Caco-2 (cell line): ENCODE data around the gene PDZD8. TPM values are rescaled to one million over a fixed set of nuclear protein-coding genes. Genes with fewer than 3 reads are reported as not detected.
"Not testable (repeated sequence)": the region's sequence is repeated elsewhere in the genome, so short reads cannot be mapped to it uniquely, and the experiment has no call there.

Source experiments
- BruUV-seq: library from RNA; stranded (reverse); fragments of 400-500 nt; replicated peaks from 2 replicates; lab custom pipeline; 2021; lab: Mats Ljungman, UMichigan
- CTCF ChIA-PET: fragments of 300-600 bp; sonication (Branson Sonifier 250); formaldehyde crosslinking; loops from one replicate; lab custom pipeline; 2022; ENCODE audit warnings: antibody characterized with exemption; lab: Charles Lee
- POLR2A ChIA-PET: fragments of 300-600 bp; sonication (Branson Sonifier 250); formaldehyde crosslinking; loops from one replicate; lab custom pipeline; 2022; ENCODE audit warnings: antibody characterized with exemption; lab: Charles Lee
- DNase-seq, 2 experiments: peaks; one replicate each; pipeline versions ENCODE4 v3.0.0 to v3.0.0-alpha.2; 2020 to 2022
- H3K27me3 ChIP-seq: replicated peaks from 2 replicates; pipeline ENCODE4 v1.6.0; 2011; ENCODE audit warnings: low read length; ENCODE audit not compliant: control insufficient read depth, insufficient read depth
- H3K36me3 ChIP-seq: 2 replicates; pipeline ENCODE4 v1.5.1; 2011; ENCODE audit warnings: low read length; ENCODE audit not compliant: control insufficient read depth, insufficient read depth
- H3K4me1 ChIP-seq: fragments of 250-450 bp; sonication (Bioruptor Pico); 2 replicates; pipeline ENCODE4 v1.5.1; 2020; ENCODE audit warnings: mild to moderate bottlenecking
- H3K4me3 ChIP-seq: 2 replicates; pipeline ENCODE4 v1.5.1; 2011; ENCODE audit warnings: low read depth, mild to moderate bottlenecking, control low read depth, low read length
- H3K9me3 ChIP-seq: fragments of 250-450 bp; sonication (Bioruptor Pico); 2 replicates; pipeline ENCODE4 v1.5.1; 2020; ENCODE audit warnings: mild to moderate bottlenecking, moderate library complexity
- H3K27ac Mint-ChIP-seq: one replicate; pipeline ENCODE4 v1.8.0; 2022; ENCODE audit warnings: mixed read lengths; ENCODE audit not compliant: unreplicated experiment
- H3K27me3 Mint-ChIP-seq: one replicate; pipeline ENCODE4 v1.8.0; 2022; ENCODE audit warnings: mixed read lengths; ENCODE audit not compliant: insufficient read depth, unreplicated experiment
- H3K36me3 Mint-ChIP-seq: one replicate; pipeline ENCODE4 v1.8.0; 2022; ENCODE audit warnings: mild to moderate bottlenecking, mixed read lengths; ENCODE audit not compliant: insufficient read depth, unreplicated experiment
- H3K4me1 Mint-ChIP-seq: one replicate; pipeline ENCODE4 v1.8.0; 2022; ENCODE audit warnings: low read depth, mixed read lengths; ENCODE audit not compliant: unreplicated experiment
- H3K4me3 Mint-ChIP-seq: one replicate; pipeline ENCODE4 v1.8.0; 2022; ENCODE audit warnings: mild to moderate bottlenecking, moderate library complexity, mixed read lengths; ENCODE audit not compliant: unreplicated experiment
- H3K9me3 Mint-ChIP-seq: one replicate; pipeline ENCODE4 v1.8.0; 2022; ENCODE audit warnings: mixed read lengths; ENCODE audit not compliant: unreplicated experiment
- CTCF ChIP-seq, 2 experiments: fragments of 200-600 bp in 1 of 2; IDR thresholded peaks; 1 replicate in 1 of 2; 2 replicates in 1 of 2; pipeline versions ENCODE4 v1.5.1 to v1.8.0; 2011 to 2022; ENCODE audit warnings: antibody characterized with exemption in 1 of 2, control low read depth in 1 of 2, inconsistent platforms in 1 of 2, low read depth in 1 of 2, low read length in 1 of 2, mild to moderate bottlenecking in 1 of 2, moderate library complexity in 1 of 2; ENCODE audit not compliant: insufficient read depth in 1 of 2, severe bottlenecking in 1 of 2, unreplicated experiment in 1 of 2
- intact Hi-C: fragments of 100-400 bp; cut with micrococcal nuclease; formaldehyde crosslinking; loops from one replicate; pipeline ENCODE4 v1.10.0; 2022; ENCODE audit not compliant: unreplicated experiment
- total RNA-seq: library from RNA; stranded (reverse); gene quantifications from 2 replicates; pipeline ENCODE4 v1.2.3, GENCODE V29; 2022

The PDZD8 gene
- total RNA-seq, 1 experiment from 2014 or later = 49.4 TPM

GRCh38 chr10:117306674-117307073 lies 68.6 kb downstream of the PDZD8 start:
- Histone ChIP-seq H3K27me3 (no peaks in the 10 kb centered on the region), H3K9me3 (0 out of 2 replicates have a peak, but pooled peaks cover 3% of the 10 kb centered on the region), H3K36me3 (peaks cover 1% of the 10 kb centered on the region; the same call in 1 of the 2 replicates), H3K4me3 (no peak overlapping the region), H3K4me1 (no peaks in the 10 kb centered on the region)
- no peaks in the 10 kb centered on the region for H3K9me3 Mint-ChIP-seq
- H3K27ac Mint-ChIP-seq = no peak overlapping the region
- peaks cover 21% of the 10 kb centered on the region for H3K4me1 Mint-ChIP-seq
- no peak for TF ChIP-seq CTCF (IDR thresholded peaks at IDR 0.05; ENCODE audit: insufficient read depth in 1 of 2, low read depth in 1 of 2, low read length in 1 of 2, severe bottlenecking in 1 of 2, unreplicated experiment in 1 of 2)
- intact Hi-C loops = no loop called here
- H3K4me3 Mint-ChIP-seq = no peak overlapping the region
- no peaks in the 10 kb centered on the region for H3K27me3 Mint-ChIP-seq
- ChIA-PET CTCF (no interaction called here), POLR2A (no interaction called here)
- BruUV-seq = no TSS peak
- peaks cover 30% of the 10 kb centered on the region for H3K36me3 Mint-ChIP-seq
- DNase-seq = no peak

- POLR2A ChIA-PET, CTCF ChIA-PET, H3K4me1 Mint-ChIP-seq, H3K4me3 Mint-ChIP-seq, H3K36me3 ChIP-seq, H3K9me3 Mint-ChIP-seq, H3K27me3 Mint-ChIP-seq, H3K4me1 ChIP-seq, intact Hi-C loops, H3K27me3 ChIP-seq, H3K9me3 ChIP-seq, H3K4me3 ChIP-seq, H3K27ac Mint-ChIP-seq, DNase-seq, BruUV-seq: not testable (repeated sequence)
- peaks cover 36% of the 10 kb centered on the region for H3K36me3 Mint-ChIP-seq
Measured at GRCh38 chr10:117303451-117303850, 71.8 kb downstream of the PDZD8 start.

GRCh38 chr10:117300671-117301070 lies 74.6 kb downstream of the PDZD8 start:
- H3K27me3 Mint-ChIP-seq = no peaks in the 10 kb centered on the region
- no peaks in the 10 kb centered on the region for H3K4me1 Mint-ChIP-seq
- no peaks in the 10 kb centered on the region for H3K9me3 Mint-ChIP-seq
- H3K27me3 ChIP-seq = no peaks in the 10 kb centered on the region
- no peak for TF ChIP-seq CTCF (IDR thresholded peaks at IDR 0.05; ENCODE audit: insufficient read depth in 1 of 2, low read depth in 1 of 2, low read length in 1 of 2, severe bottlenecking in 1 of 2, unreplicated experiment in 1 of 2)
- H3K4me3 ChIP-seq = no peak overlapping the region
- H3K9me3 ChIP-seq = 0 out of 2 replicates have a peak, but pooled peaks cover 3% of the 10 kb centered on the region
- no TSS peak for BruUV-seq
- no peak for DNase-seq
- intact Hi-C loops = no loop called here
- H3K36me3 ChIP-seq = peaks cover 1% of the 10 kb centered on the region; the same call in 1 of the 2 replicates
- no peaks in the 10 kb centered on the region for H3K4me1 ChIP-seq
- POLR2A ChIA-PET = no interaction called here
- no peak overlapping the region for H3K27ac Mint-ChIP-seq
- H3K36me3 Mint-ChIP-seq = peaks cover 36% of the 10 kb centered on the region
- CTCF ChIA-PET = no interaction called here
- no peak overlapping the region for H3K4me3 Mint-ChIP-seq

- DNase-seq = no peak
- Histone ChIP-seq H3K27me3 (no peaks in the 10 kb centered on the region), H3K4me3 (no peak overlapping the region), H3K36me3 (peaks cover 1% of the 10 kb centered on the region; the same call in 1 of the 2 replicates), H3K9me3 (0 out of 2 replicates have a peak, but pooled peaks cover 3% of the 10 kb centered on the region), H3K4me1 (no peaks in the 10 kb centered on the region)
- no peak overlapping the region for H3K27ac Mint-ChIP-seq
- H3K27me3 Mint-ChIP-seq = no peaks in the 10 kb centered on the region
- intact Hi-C loops = no loop called here
- ChIA-PET CTCF (no interaction called here), POLR2A (no interaction called here)
- peaks cover 35% of the 10 kb centered on the region for H3K36me3 Mint-ChIP-seq
- no peak for TF ChIP-seq CTCF (IDR thresholded peaks at IDR 0.05; ENCODE audit: insufficient read depth in 1 of 2, low read depth in 1 of 2, low read length in 1 of 2, severe bottlenecking in 1 of 2, unreplicated experiment in 1 of 2)
- BruUV-seq = no TSS peak
- no peak overlapping the region for H3K4me3 Mint-ChIP-seq
- H3K9me3 Mint-ChIP-seq = no peaks in the 10 kb centered on the region
- no peaks in the 10 kb centered on the region for H3K4me1 Mint-ChIP-seq
Measured at GRCh38 chr10:117299435-117299834, 75.8 kb downstream of the PDZD8 start.
